Measurements from ENCODE around the gene FATE1.

Gene FATE1

DNA sequence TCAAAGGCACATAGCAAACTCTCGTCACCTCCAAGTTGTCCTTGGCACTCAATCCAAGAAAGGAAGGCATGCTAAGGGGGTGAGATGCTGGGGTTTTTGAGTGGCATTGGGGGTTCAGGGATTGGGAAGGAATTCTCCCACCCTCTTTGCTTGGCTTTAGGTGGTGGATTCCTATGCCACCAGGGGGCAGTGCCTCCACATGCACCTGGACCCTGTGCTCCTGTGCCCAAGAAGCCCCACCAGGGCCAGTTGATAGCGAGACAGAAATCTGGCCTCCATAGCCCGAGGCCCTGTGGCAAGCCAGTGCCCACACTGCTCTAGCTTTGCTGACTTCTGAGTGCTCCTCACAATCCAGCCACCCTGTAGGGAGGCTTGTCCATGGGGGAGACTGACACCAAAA, 2.0 kb upstream of the FATE1 start:
- H3K36me3 ChIP-seq (ENCODE audit: insufficient read depth, low read length), result no peaks in the 10 kb centered on the region
- TF ChIP-seq, protein P1, sequence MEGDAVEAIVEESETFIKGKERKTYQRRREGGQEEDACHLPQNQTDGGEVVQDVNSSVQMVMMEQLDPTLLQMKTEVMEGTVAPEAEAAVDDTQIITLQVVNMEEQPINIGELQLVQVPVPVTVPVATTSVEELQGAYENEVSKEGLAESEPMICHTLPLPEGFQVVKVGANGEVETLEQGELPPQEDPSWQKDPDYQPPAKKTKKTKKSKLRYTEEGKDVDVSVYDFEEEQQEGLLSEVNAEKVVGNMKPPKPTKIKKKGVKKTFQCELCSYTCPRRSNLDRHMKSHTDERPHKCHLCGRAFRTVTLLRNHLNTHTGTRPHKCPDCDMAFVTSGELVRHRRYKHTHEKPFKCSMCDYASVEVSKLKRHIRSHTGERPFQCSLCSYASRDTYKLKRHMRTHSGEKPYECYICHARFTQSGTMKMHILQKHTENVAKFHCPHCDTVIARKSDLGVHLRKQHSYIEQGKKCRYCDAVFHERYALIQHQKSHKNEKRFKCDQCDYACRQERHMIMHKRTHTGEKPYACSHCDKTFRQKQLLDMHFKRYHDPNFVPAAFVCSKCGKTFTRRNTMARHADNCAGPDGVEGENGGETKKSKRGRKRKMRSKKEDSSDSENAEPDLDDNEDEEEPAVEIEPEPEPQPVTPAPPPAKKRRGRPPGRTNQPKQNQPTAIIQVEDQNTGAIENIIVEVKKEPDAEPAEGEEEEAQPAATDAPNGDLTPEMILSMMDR (IDR thresholded peaks at IDR 0.05; ENCODE audit: borderline replicate concordance, extremely low read depth, low read length, poor library complexity, severe bottlenecking), result peak; percentile 66
- TF ChIP-seq EZH2 (IDR thresholded peaks at IDR 0.05; ENCODE audit: borderline replicate concordance, low read depth, low read length, severe bottlenecking), result no peak
- ATAC-seq (ENCODE audit: insufficient read depth, low read depth), result peak; percentile 64; the same call in 2 of the 3 replicates
- no peak overlapping the region for H2AFZ ChIP-seq (ENCODE audit: low read depth, low read length)
- H3K9ac ChIP-seq (ENCODE audit: low read depth, low read length), result no peak overlapping the region
- H3K4me1 ChIP-seq (ENCODE audit: insufficient read depth, low read length), result no peaks in the 10 kb centered on the region
- H3K9me3 ChIP-seq (ENCODE audit: insufficient read depth, low read length, severe bottlenecking), result no peaks in the 10 kb centered on the region
- H3K27ac ChIP-seq (ENCODE audit: low read length), result no peak overlapping the region
- H3K79me2 ChIP-seq (ENCODE audit: insufficient read depth, low read length), result no peaks in the 10 kb centered on the region
- DNase-seq, result peak; percentile 29
- no peak overlapping the region for H3K4me2 ChIP-seq (ENCODE audit: insufficient read depth, low read length)
- no peak overlapping the region for H3K4me3 ChIP-seq (ENCODE audit: low read depth in 1 of 2, low read length in 2 of 2)
- no peaks in the 10 kb centered on the region for H3K27me3 ChIP-seq (ENCODE audit: insufficient read depth, low read length, poor library complexity)
- H4K20me1 ChIP-seq (ENCODE audit: insufficient read depth, low read length), result no peaks in the 10 kb centered on the region

DNA sequence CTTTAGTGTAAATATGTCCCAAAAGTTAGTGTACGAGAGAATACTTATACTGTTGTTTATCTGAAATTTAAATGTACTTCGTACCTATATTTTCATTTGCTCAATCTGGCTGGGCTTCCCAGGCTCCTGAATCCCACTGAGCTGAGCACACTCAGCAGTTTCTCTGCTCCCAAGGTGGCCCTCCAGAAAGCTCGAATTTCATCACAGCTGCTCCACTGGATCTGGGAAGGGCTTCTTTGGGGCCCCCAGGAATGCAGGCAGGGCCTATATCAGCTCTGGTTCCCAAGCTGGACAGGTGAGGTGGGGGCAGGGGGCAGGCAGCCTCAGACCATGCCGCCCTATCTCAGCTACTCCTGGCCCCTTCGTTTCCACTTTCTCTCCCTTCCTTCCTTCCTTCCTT, 1.5 kb upstream of the FATE1 start:
- ATAC-seq (ENCODE audit: insufficient read depth, low read depth) (no peak), DNase-seq (no peak)
- no peak overlapping the region for H3K27ac ChIP-seq (ENCODE audit: low read length)
- TF ChIP-seq, protein P1 (IDR thresholded peaks at IDR 0.05; ENCODE audit: borderline replicate concordance, extremely low read depth, low read length, poor library complexity, severe bottlenecking), result no peak
- no peak for TF ChIP-seq EZH2 (IDR thresholded peaks at IDR 0.05; ENCODE audit: borderline replicate concordance, low read depth, low read length, severe bottlenecking)
- no peak overlapping the region for H3K4me3 ChIP-seq (ENCODE audit: low read depth in 1 of 2, low read length in 2 of 2)
- H3K4me2 ChIP-seq (ENCODE audit: insufficient read depth, low read length), result no peak overlapping the region
- no peak overlapping the region for H3K9ac ChIP-seq (ENCODE audit: low read depth, low read length)
- H4K20me1 ChIP-seq (ENCODE audit: insufficient read depth, low read length), result no peaks in the 10 kb centered on the region
- H3K4me1 ChIP-seq (ENCODE audit: insufficient read depth, low read length), result no peaks in the 10 kb centered on the region
- no peaks in the 10 kb centered on the region for H3K79me2 ChIP-seq (ENCODE audit: insufficient read depth, low read length)
- no peaks in the 10 kb centered on the region for H3K27me3 ChIP-seq (ENCODE audit: insufficient read depth, low read length, poor library complexity)
- no peak overlapping the region for H2AFZ ChIP-seq (ENCODE audit: low read depth, low read length)
- no peaks in the 10 kb centered on the region for H3K9me3 ChIP-seq (ENCODE audit: insufficient read depth, low read length, severe bottlenecking)
- H3K36me3 ChIP-seq (ENCODE audit: insufficient read depth, low read length), result no peaks in the 10 kb centered on the region

DNA sequence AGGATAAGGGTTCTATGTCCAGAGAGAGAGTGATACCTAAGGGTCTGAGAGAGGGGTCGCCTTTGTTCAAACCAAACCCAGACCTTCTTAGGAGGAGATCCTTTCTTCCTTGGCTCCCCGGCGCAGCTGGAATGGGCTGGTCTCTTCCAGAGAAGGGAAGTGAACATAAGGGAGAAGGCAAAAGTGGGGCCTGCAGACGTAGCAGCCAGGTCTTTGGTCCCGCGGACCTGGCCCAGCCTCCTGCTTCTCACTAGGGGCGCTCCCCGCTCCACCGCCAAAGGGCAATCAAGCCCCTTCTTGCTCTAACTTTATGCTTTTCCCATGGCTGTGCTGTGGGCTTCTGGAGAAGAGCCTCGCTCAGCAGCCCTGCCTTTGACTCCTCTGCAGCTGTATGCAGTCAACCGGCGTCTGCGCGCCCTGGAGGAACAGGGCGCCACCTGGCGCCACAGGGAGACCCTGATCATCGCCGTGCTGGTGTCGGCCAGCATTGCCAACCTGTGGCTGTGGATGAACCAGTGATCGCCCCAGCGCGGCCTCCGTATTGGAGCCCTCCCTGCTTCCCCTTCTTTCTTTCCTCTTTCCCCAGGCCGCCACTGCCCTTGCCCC, 6.5 kb downstream of the FATE1 start:
- DNase-seq (no peak), ATAC-seq (ENCODE audit: insufficient read depth, low read depth) (no peak)
- no peak overlapping the region for H3K4me3 ChIP-seq (ENCODE audit: low read depth in 1 of 2, low read length in 2 of 2)
- H3K27me3 ChIP-seq (ENCODE audit: insufficient read depth, low read length, poor library complexity), result no peaks in the 10 kb centered on the region
- TF ChIP-seq, protein P1 (IDR thresholded peaks at IDR 0.05; ENCODE audit: borderline replicate concordance, extremely low read depth, low read length, poor library complexity, severe bottlenecking), result no peak
- no peak for TF ChIP-seq EZH2 (IDR thresholded peaks at IDR 0.05; ENCODE audit: borderline replicate concordance, low read depth, low read length, severe bottlenecking)
- H3K9ac ChIP-seq (ENCODE audit: low read depth, low read length), result no peak overlapping the region
- H3K27ac ChIP-seq (ENCODE audit: low read length), result no peak overlapping the region
- H3K79me2 ChIP-seq (ENCODE audit: insufficient read depth, low read length), result no peaks in the 10 kb centered on the region
- H3K9me3 ChIP-seq (ENCODE audit: insufficient read depth, low read length, severe bottlenecking), result no peaks in the 10 kb centered on the region
- H2AFZ ChIP-seq (ENCODE audit: low read depth, low read length), result no peak overlapping the region
- H4K20me1 ChIP-seq (ENCODE audit: insufficient read depth, low read length), result no peaks in the 10 kb centered on the region
- no peak overlapping the region for H3K4me2 ChIP-seq (ENCODE audit: insufficient read depth, low read length)
- H3K36me3 ChIP-seq (ENCODE audit: insufficient read depth, low read length), result no peaks in the 10 kb centered on the region
- H3K4me1 ChIP-seq (ENCODE audit: insufficient read depth, low read length), result no peaks in the 10 kb centered on the region
